ENCODE data around the gene PANK4.
"Not testable (repeated sequence)": the region's sequence is repeated elsewhere in the genome, so short reads cannot be mapped to it uniquely, and the experiment has no call there.

Gene PANK4

DNA sequence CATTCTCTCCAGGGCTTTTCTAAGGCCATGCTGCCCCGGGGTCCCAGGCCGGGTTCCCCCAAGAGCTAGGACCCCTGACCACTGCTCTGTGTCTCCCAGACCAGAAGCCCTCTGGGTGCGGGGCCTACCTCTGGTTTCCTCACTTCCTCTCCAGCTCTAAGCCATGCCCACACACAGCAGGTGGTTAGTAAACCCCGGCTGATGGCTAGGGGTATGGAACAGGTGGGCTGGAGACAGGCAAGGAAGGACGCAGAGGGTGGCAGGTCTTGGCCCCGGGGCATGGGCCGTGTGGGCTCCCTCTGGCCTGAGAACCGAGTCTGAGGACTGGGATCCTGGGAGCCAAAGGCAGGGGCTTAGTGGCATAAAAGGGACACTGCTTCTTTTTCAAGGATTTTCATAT, 66.2 kb downstream of the PANK4 start:
- no peak for DNase-seq (ENCODE audit: low spot score)

DNA sequence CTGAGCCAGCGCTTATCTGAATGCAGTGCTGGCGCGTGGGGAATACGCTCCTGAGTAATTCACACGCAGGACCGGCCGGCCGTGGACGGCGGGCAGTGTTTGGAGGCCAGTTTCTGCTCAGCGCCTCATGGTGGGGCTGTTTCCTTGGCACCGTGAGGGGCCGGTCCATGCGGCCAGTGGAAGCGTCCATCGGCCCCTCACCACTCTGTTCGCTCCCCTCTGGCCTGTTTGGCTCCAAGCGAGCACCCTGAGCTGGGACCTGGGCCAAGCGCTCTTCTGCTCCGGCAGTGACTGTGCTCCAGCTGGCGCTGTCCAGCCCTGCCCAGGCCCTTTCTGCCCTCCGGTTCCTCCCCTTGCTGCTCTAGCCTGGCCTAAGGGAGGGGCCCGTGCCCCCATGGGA, 66.6 kb downstream of the PANK4 start:
- peak; percentile 85 for DNase-seq (ENCODE audit: low spot score)

DNA sequence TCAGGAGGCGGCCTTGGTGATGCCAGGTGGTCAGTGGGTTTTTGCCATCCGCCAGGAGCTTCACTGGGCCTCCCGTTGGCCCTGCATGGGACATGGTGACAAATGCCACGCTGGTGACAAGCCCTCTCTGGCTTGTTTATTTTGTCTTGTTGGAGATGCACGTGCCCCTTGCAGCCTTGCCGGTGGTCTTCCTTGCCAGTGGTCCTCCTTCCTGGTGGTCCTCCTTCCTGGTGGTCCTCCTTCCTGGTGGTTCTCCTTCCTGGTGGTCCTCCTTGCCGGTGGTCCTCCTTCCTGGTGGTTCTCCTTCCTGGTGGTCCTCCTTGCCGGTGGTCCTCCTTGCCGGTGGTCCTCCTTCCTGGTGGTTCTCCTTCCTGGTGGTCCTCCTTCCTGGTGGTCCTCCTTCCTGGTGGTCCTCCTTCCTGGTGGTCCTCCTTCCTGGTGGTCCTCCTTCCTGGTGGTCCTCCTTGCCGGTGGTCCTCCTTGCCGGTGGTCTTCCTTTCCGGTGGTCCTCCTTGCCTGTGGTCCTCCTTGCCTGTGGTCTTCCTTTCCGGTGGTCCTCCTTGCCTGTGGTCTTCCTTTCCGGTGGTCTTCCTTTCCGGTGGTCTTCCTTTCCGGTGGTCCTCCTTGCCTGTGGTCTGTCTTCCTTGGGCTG, 67.2 kb downstream of the PANK4 start:
- not testable (repeated sequence) for DNase-seq (ENCODE audit: low spot score)

DNA sequence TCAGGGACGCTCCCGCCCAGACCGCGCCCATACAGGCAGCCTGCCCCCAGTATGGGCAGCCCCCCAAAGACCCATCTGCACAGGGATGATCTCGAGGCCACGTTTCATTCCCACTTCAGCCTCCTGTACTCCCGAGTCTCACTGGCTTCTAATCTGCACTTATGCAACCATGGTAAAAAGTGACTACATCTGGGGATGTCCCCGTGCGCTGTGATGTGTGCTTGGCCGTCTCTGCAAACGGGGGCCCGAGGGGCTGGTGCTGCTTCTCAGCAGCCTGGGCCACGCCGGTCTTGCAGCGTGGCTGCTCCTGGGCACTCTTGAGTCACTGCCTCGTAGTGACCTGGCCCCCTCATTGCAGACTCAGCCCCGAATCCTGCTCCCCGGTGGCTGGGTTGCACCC, 67.7 kb downstream of the PANK4 start:
- DNase-seq (ENCODE audit: low spot score) = no peak
